Measurements from ENCODE around the gene AKIRIN2.

AKIRIN2 gene

GRCh38 chr6:87654875-87655454 lies 47.1 kb downstream of the AKIRIN2 start:
- DNase-seq = no peak

- no peak for DNase-seq
Observed at GRCh38 chr6:87654122-87654521, 47.9 kb downstream of the AKIRIN2 start.

GRCh38 chr6:87653074-87653962 lies 48.7 kb downstream of the AKIRIN2 start:
- no peak for DNase-seq

GRCh38 chr6:87645080-87645479 lies 57.0 kb downstream of the AKIRIN2 start:
- DNase-seq = no peak

- no peak for DNase-seq
Observed at GRCh38 chr6:87641065-87641692, 60.9 kb downstream of the AKIRIN2 start.

- no peak for DNase-seq
Observed at GRCh38 chr6:87639373-87639772, 62.7 kb downstream of the AKIRIN2 start.

GRCh38 chr6:87637106-87637505 lies 64.9 kb downstream of the AKIRIN2 start:
- DNase-seq = peak in 1 of 14 donors; percentile 15

GRCh38 chr6:87636315-87636714 lies 65.7 kb downstream of the AKIRIN2 start:
- DNase-seq = peak in 1 of 14 donors; percentile 3

GRCh38 chr6:87633851-87634250 lies 68.2 kb downstream of the AKIRIN2 start:
- no peak for DNase-seq

- DNase-seq = no peak
Observed at GRCh38 chr6:87630746-87631145, 71.3 kb downstream of the AKIRIN2 start.

- no peak for DNase-seq
Observed at GRCh38 chr6:87628881-87629280, 73.2 kb downstream of the AKIRIN2 start.

- DNase-seq = no peak
Observed at GRCh38 chr6:87628424-87628823, 73.6 kb downstream of the AKIRIN2 start.
